Transverse colon (tissue), 3 donors: ENCODE measurements around the gene MS4A3.

Source experiments
- CTCF ChIP-seq, 5 experiments: fragments of 200-600 bp in 3 of 5; fragments of 450-650 bp in 2 of 5; sonication (generic) in 3 of 5; IDR thresholded peaks; 1 replicate in 2 of 5; 2 replicates in 3 of 5; pipeline ENCODE4 v1.5.1; 2016 to 2017; ENCODE audit warnings: antibody characterized with exemption in 5 of 5, inconsistent platforms in 3 of 5, mild to moderate bottlenecking in 2 of 5, moderate library complexity in 1 of 5
- EP300 ChIP-seq: sonication (generic); formaldehyde crosslinking; IDR thresholded peaks from one replicate; pipeline ENCODE4 v1.6.1; 2017; ENCODE audit warnings: antibody characterized with exemption, low read depth

- TF ChIP-seq CTCF (IDR thresholded peaks at IDR 0.05) (no peak), EP300 (no peak)
Observed at GRCh38 chr11:60080535-60080934, 24.1 kb downstream of the MS4A3 start.
